ENCODE measurements around the gene KRTAP2-4.

GRCh38 chr17:41058741-41059140 lies 6.9 kb downstream of the KRTAP2-4 start:
- TF ChIP-seq, protein P1, sequence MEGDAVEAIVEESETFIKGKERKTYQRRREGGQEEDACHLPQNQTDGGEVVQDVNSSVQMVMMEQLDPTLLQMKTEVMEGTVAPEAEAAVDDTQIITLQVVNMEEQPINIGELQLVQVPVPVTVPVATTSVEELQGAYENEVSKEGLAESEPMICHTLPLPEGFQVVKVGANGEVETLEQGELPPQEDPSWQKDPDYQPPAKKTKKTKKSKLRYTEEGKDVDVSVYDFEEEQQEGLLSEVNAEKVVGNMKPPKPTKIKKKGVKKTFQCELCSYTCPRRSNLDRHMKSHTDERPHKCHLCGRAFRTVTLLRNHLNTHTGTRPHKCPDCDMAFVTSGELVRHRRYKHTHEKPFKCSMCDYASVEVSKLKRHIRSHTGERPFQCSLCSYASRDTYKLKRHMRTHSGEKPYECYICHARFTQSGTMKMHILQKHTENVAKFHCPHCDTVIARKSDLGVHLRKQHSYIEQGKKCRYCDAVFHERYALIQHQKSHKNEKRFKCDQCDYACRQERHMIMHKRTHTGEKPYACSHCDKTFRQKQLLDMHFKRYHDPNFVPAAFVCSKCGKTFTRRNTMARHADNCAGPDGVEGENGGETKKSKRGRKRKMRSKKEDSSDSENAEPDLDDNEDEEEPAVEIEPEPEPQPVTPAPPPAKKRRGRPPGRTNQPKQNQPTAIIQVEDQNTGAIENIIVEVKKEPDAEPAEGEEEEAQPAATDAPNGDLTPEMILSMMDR (conservative IDR thresholded peaks at IDR 0.05; ENCODE audit: low read depth, low read length) = no peak
- TF ChIP-seq EZH2 (IDR thresholded peaks at IDR 0.05; ENCODE audit: borderline replicate concordance, low read depth, low read length, poor library complexity, severe bottlenecking) = no peak
